ENCODE measurements around the gene SCTR. TPM values are rescaled to one million over a fixed set of nuclear protein-coding genes. Genes with fewer than 3 reads are reported as not detected.

Gene SCTR
- total and polyA plus RNA-seq, 2 of the 13 experiments (the other 11 are each of a cell fraction or from before 2014, with no cell fraction given), result not detected

- TF ChIP-seq, protein P1, sequence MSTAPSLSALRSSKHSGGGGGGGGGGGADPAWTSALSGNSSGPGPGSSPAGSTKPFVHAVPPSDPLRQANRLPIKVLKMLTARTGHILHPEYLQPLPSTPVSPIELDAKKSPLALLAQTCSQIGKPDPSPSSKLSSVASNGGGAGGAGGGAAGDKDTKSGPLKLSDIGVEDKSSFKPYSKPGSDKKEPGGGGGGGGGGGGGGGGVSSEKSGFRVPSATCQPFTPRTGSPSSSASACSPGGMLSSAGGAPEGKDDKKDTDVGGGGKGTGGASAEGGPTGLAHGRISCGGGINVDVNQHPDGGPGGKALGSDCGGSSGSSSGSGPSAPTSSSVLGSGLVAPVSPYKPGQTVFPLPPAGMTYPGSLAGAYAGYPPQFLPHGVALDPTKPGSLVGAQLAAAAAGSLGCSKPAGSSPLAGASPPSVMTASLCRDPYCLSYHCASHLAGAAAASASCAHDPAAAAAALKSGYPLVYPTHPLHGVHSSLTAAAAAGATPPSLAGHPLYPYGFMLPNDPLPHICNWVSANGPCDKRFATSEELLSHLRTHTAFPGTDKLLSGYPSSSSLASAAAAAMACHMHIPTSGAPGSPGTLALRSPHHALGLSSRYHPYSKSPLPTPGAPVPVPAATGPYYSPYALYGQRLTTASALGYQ (CRISPR knock-in tag; IDR thresholded peaks at IDR 0.05), result peak; percentile 75; the same call in 1 of the 2 replicates
- TF ChIP-seq ZMYM2 (CRISPR knock-in tag; IDR thresholded peaks at IDR 0.05) (no peak), HNF4A (CRISPR knock-in tag; IDR thresholded peaks at IDR 0.05) (peak; percentile 79), FOXM1 (CRISPR knock-in tag; IDR thresholded peaks at IDR 0.05) (no peak), BRD4 (CRISPR knock-in tag; IDR thresholded peaks at IDR 0.05) (peak; percentile 83), ZBTB20 (CRISPR knock-in tag; IDR thresholded peaks at IDR 0.05; ENCODE audit: borderline replicate concordance, low read depth) (peak; percentile 41; the same call in 1 of the 2 replicates), ZNF280D (CRISPR knock-in tag; IDR thresholded peaks at IDR 0.05) (0 out of 2 replicates have a peak, but pooled peaks have one; percentile 52), MTF2 (CRISPR knock-in tag; IDR thresholded peaks at IDR 0.05; ENCODE audit: borderline replicate concordance) (no peak), CCAR2 (optimal IDR thresholded peaks at IDR 0.05; ENCODE audit: low read depth, low read length) (no peak), ZNF333 (CRISPR knock-in tag; IDR thresholded peaks at IDR 0.05; ENCODE audit: borderline replicate concordance) (no peak), ZFP36L1 (CRISPR knock-in tag; IDR thresholded peaks at IDR 0.05) (no peak)
- TF ChIP-seq, protein P2, sequence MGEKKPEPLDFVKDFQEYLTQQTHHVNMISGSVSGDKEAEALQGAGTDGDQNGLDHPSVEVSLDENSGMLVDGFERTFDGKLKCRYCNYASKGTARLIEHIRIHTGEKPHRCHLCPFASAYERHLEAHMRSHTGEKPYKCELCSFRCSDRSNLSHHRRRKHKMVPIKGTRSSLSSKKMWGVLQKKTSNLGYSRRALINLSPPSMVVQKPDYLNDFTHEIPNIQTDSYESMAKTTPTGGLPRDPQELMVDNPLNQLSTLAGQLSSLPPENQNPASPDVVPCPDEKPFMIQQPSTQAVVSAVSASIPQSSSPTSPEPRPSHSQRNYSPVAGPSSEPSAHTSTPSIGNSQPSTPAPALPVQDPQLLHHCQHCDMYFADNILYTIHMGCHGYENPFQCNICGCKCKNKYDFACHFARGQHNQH (CRISPR knock-in tag; IDR thresholded peaks at IDR 0.05), result peak; percentile 49
- TF ChIP-seq, protein P3, sequence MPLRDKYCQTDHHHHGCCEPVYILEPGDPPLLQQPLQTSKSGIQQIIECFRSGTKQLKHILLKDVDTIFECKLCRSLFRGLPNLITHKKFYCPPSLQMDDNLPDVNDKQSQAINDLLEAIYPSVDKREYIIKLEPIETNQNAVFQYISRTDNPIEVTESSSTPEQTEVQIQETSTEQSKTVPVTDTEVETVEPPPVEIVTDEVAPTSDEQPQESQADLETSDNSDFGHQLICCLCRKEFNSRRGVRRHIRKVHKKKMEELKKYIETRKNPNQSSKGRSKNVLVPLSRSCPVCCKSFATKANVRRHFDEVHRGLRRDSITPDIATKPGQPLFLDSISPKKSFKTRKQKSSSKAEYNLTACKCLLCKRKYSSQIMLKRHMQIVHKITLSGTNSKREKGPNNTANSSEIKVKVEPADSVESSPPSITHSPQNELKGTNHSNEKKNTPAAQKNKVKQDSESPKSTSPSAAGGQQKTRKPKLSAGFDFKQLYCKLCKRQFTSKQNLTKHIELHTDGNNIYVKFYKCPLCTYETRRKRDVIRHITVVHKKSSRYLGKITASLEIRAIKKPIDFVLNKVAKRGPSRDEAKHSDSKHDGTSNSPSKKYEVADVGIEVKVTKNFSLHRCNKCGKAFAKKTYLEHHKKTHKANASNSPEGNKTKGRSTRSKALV (CRISPR knock-in tag; IDR thresholded peaks at IDR 0.05), result 0 out of 2 replicates have a peak, but pooled peaks have one; percentile 11
- TF ChIP-seq, protein P4, sequence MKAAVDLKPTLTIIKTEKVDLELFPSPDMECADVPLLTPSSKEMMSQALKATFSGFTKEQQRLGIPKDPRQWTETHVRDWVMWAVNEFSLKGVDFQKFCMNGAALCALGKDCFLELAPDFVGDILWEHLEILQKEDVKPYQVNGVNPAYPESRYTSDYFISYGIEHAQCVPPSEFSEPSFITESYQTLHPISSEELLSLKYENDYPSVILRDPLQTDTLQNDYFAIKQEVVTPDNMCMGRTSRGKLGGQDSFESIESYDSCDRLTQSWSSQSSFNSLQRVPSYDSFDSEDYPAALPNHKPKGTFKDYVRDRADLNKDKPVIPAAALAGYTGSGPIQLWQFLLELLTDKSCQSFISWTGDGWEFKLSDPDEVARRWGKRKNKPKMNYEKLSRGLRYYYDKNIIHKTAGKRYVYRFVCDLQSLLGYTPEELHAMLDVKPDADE (CRISPR knock-in tag; IDR thresholded peaks at IDR 0.05), result no peak
- TF ChIP-seq, protein P5, sequence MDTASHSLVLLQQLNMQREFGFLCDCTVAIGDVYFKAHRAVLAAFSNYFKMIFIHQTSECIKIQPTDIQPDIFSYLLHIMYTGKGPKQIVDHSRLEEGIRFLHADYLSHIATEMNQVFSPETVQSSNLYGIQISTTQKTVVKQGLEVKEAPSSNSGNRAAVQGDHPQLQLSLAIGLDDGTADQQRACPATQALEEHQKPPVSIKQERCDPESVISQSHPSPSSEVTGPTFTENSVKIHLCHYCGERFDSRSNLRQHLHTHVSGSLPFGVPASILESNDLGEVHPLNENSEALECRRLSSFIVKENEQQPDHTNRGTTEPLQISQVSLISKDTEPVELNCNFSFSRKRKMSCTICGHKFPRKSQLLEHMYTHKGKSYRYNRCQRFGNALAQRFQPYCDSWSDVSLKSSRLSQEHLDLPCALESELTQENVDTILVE (CRISPR knock-in tag; IDR thresholded peaks at IDR 0.05), result no peak
- TF ChIP-seq, protein P6, sequence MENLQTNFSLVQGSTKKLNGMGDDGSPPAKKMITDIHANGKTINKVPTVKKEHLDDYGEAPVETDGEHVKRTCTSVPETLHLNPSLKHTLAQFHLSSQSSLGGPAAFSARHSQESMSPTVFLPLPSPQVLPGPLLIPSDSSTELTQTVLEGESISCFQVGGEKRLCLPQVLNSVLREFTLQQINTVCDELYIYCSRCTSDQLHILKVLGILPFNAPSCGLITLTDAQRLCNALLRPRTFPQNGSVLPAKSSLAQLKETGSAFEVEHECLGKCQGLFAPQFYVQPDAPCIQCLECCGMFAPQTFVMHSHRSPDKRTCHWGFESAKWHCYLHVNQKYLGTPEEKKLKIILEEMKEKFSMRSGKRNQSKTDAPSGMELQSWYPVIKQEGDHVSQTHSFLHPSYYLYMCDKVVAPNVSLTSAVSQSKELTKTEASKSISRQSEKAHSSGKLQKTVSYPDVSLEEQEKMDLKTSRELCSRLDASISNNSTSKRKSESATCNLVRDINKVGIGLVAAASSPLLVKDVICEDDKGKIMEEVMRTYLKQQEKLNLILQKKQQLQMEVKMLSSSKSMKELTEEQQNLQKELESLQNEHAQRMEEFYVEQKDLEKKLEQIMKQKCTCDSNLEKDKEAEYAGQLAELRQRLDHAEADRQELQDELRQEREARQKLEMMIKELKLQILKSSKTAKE (CRISPR knock-in tag; IDR thresholded peaks at IDR 0.05; ENCODE audit: borderline replicate concordance), result no peak
Measured at GRCh38 chr2:119438128-119438656, 86.1 kb downstream of the SCTR start (continued).
